DLD1 (cell line): ENCODE results near the gene RREB1.

Experiments used
- in situ Hi-C: cut with HindIII; loops from 2 replicates; pipeline ENCODE4 v1.10.0; 2017; ENCODE audit warnings: low sequenced_read_pairs

RREB1 gene

DNA sequence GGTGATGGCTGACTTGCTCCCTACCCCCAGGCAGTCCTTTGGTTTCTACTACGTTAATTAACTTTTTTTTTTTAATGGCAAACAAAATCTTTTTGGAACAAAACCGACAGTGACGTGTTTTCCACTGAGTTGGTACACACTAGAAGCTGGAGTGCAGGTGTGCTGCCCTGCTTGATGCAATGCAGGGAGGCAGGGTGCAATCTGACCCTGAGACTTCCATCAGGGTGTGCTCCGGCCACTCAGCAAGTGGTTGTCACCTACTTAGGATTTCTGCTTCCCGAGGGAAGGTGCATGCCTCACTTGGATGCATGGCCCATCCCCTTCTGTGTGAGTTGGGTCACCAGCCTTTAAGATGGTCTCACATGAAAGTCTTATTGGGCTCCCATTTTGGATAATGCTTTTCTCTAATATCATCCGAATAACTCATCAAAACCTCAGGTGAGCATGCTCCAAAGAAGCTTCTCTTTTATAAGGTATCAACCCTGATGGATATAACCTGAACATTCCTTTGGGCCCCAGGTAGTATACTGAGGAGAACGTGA is 14.0 kb downstream of the RREB1 start:
- in situ Hi-C loops: no loop called here

DNA sequence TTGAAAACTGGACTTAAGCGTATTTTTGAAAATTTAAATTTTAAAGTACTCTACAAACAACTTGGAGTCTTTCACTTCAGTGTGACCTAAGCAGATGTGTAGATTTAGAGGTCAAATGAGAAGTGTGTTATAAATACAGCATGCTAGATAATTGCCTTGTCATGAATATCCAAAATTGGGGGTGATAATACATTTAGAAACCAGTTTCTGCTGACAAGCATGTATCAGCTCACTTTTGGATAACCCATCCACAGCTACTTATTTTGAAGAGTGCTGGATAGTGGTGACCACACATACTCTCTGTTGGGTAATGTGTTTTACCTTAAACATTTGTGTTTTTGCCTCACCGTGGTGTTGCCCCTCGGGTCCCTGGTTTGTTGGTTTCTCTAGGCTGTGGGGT is 14.9 kb downstream of the RREB1 start:
- in situ Hi-C loops: no loop called here

DNA sequence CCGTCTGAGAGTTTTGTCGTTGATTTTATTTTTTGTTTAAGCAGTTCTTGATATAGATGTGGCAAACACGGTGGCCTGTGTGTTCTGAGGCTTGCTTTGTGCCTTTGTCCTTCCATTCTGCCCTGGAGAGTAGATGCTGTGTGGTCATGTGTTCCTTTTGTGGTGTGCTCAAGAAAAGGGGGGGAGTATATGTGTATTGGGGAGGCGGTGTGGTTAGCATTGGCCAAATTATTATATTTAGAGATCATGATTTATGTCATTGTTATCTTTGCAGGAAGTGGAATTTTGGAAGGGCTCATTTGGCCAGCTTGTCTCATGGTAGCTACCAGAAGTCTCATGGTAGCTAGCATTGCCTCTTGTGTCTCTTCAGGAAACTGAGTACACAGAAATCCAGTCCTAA is 16.4 kb downstream of the RREB1 start:
- in situ Hi-C loops: no loop called here

DNA sequence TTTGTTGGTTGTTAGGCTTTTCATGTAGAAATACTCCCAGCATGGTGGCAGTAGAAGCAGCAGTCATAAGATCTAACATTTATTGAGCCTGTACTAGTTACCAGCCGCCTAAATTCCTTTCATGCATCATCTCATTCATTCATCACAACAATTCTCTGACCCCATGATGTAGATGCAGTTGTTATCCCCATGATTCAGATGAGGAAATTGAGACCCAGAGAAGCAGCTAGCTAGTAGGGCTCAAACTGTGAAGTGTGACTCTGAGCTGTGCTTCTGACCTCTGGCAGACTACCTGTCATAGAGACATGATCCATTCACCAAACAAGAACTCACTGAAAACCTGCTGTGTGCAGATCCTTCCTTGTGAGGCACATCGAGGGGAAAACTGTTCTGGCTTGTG is 16.9 kb downstream of the RREB1 start:
- in situ Hi-C loops: no loop called here

GRCh38 chr6:7125290-7125689 is 17.5 kb downstream of the RREB1 start:
- in situ Hi-C loops: no loop called here

GRCh38 chr6:7126754-7127153 is 19.0 kb downstream of the RREB1 start:
- in situ Hi-C loops: no loop called here

DNA sequence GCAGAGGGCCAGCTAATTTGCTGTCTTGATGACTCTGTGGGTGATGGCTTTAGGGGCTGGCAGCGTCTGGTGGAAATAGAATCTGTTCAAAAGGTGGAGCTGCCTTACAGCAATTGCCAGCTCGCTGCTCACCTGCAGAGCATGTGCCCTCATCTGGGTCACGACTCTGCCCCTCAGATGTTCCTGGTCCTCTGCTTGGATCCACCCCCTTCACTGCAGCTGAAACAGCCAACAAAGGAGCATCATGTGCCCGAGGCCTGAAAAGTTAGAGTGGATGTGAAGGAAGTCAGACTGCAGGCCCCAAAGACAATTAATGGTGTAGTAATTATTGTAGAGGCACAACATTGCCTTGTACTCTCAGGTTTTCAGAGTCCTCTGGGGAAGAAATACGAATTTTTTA is 19.9 kb downstream of the RREB1 start:
- in situ Hi-C loops: no loop called here

DNA sequence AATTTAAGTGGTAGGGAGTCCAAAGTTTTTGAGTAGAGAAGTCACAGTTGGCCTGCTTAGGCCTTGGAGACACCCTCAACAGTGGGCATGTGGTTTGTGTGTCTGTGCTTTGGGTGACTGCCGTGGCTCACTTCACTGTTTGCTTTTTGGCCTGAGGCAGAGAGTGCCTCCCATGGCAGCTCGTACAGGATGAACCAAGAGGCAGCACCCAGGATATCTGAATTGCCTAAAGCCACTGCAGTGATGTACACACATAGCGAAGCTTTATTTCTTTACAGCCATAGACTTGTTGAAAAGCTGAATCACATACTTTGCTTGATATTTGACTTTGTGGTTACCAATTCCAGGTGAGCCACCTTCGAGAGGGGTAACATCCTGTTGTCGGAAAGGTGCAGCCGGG is 21.6 kb downstream of the RREB1 start:
- in situ Hi-C loops: no loop called here

GRCh38 chr6:7129784-7130569 is 22.2 kb downstream of the RREB1 start:
- in situ Hi-C loops: no loop called here

- in situ Hi-C loops: no loop called here
These were observed 23.6 kb downstream of the RREB1 start for GRCh38 chr6:7131390-7131789.

DNA sequence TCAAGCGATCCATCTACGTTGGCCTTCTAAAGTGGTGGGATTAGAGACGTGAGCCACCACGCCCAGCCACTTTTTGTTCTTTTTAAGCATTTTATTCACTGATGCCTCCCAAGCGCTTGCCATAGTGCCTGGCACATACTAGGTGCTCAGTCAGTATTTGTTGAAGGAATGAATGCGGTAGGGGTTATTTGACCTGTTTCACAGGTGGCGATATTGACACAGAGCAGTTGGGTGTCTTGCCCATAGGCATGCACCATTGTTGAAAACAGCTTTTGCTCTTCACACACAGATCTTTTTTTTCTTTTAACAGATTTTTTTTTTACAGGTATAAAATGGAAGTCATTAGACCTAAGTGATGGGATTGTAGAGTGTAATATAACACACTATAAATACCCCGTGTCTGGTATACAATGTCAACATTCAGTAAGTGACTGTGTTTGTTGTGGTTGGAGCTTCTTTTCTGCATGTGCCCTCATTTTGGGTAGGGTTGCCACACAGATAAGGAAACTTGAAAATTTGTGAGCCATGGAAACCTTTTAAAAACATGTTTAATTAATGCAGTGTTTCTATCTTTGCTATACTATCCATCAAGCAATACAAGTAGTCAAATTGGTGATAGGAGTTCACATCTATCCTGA is 24.8 kb downstream of the RREB1 start:
- in situ Hi-C loops: no loop called here

DNA sequence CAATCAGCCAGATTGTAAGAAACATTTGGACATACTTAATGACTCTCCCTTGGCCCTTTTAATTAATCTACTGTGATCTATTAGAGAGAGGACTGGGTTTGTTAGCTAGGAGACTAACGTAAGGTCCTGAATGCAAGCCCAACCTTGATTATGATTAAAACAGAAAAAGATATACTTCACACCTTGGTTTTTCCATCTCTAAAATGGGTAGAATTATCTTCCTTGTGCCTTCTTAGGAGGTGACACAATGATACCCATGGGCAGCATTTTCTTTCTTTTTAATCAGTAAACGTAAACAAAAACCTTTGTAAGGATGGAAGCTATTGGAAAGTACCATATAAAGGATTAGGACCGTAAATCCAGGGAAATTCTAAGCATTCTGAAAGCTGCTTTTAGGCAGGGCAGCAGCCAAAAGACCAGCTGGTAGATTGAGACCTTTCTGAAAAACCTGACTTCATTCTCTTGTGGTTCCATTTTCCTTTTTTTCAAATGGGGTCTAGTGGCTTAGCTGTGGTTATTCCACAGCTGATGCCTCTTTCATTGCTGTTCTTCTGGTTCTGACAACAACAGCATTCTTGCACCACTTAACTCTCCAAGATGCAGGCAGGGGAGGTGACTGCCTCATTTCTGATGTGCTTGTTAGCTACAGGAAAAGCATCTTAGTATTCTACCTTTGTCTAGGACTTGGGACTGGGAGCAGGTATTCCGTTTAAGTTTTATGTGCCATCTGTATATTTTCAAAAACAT is 27.4 kb downstream of the RREB1 start:
- in situ Hi-C loops: no loop called here

GRCh38 chr6:7135755-7136154 is 28.0 kb downstream of the RREB1 start:
- in situ Hi-C loops: no loop called here

- in situ Hi-C loops: no loop called here
These were observed 29.1 kb downstream of the RREB1 start for GRCh38 chr6:7136859-7137334.

DNA sequence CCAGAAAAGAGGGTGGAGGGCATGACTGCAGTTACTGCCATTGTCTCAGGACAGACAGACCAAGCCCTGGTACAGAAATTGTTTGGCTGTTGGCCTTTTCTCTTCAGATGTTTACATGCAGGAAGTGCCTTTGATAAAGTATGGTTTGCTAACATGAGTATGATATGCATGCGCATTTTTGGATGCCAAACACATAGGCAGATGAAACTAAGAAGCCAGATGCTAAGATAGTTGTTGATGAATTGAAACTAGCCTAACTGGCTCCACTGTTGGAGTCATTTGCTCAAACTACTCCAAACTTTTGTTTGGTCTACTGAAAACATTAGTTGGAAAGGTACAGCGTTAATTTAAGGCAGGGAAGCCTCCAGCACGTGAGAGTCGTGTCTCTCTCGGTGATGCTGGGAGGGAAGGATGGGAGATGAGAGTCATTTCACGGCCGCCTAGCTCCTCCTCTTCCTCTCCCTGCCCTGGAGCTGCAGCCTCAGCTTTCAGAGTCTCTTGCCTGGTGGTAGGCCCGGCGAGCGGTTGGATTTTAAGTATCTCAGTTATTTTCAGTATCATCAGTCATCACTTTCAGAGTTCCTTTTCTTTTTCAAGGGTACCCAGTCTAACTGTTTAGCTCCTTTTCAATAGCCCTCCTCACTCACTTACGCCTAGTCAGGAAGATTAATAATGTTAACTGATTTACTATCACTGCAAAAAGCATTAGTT is 29.7 kb downstream of the RREB1 start:
- in situ Hi-C loops: no loop called here

DNA sequence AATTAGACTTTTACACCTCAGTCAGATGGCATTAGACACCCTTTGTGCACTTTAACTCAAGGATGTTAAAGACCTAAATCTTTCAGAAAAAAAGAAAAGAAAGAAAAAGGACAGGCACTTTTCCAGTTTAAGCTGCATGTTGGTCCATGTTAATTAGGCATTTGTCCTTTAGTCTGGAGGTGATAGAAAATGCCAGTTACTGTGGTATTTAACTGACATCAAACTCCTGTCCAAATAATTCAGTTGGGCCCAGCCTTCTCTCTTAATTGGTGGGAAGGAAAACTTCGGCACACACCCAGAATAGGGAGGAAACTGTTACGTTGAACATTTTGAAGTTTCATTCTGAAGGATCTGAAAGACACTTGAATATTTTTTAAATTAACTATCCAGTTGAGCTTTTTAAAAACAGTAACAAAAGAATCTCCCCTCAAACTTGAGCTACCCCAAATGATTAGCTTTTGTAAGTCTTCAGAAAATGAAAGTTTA is 30.3 kb downstream of the RREB1 start:
- in situ Hi-C loops: no loop called here

- in situ Hi-C loops: no loop called here
These were observed 31.2 kb downstream of the RREB1 start for GRCh38 chr6:7138921-7139358.

DNA sequence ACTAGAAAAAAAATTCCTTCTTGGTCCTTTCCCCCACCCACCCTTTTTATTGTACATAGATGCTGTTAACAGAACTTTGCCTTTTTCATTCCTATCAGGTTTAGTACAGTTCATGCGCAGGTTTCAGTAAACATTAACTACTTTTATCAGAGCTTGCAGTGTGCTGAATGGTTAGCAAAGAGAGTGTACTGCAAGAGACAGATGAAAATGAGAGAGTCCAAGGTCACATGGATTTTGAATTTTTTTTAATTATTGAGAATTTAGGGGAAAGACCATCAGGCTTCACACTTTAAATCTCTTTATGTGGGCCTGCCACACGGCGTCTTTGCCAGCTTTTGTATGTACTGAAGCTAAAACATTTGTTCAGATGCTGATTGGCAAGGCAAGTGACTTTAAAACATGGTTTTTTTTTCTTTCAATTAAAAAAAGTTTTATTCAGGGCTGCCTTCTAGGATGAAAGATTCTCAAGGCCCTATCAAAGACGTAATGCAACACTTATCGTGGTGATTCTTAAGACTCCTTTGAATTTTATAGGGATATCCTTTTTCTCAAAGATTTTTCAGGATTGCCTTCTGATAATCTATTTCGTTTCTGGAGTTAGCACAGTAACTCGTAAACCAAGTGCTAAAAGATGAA is 32.2 kb downstream of the RREB1 start:
- in situ Hi-C loops: no loop called here

DNA sequence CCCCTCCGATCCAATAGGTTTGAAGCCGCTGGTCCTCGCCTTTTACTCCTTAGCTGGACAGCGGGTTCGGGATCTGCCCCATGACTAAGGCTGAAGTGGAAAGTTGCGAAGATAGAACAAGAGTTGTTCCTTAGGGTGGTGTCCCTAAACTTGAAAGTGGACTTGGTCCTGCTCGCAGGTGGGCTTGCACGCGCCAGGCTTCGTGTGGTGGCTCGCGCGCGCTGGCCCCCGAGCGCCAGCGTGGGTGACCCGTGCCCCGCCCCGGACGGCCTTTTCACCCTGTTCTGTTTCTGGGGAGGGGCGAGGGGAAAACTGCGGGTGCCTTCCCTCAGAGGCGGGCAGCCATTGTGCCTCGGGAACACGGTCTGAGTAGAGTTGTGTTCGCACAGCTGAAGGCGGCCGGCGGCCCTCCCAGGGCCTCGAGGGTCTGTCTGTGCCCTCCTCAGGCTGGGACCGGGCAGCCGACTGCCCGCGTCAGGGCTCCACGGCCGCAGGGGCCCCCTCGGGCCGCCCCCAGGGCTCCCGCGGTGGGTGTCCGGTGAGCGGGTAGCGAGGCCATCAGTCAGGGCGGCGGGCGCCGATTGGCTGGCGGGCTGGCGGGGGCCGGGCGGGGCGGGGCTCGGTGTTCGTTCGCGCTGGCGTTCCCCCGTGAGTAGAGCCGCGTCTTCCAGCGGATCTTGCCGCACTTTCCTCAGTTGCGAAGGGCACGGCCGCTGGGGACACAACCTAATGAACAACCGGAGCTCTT is 33.0 kb downstream of the RREB1 start:
- in situ Hi-C loops: no loop called here
